GM19099 (cell line): ENCODE measurements around the gene OTOP2.

Source experiments
- POLR2A ChIP-seq: IDR thresholded peaks from 3 replicates; pipeline ENCODE4 v1.6.1; 2011; ENCODE audit warnings: low read depth; ENCODE audit not compliant: insufficient read length; ENCODE audit errors: extremely low read depth

The OTOP2 gene

DNA sequence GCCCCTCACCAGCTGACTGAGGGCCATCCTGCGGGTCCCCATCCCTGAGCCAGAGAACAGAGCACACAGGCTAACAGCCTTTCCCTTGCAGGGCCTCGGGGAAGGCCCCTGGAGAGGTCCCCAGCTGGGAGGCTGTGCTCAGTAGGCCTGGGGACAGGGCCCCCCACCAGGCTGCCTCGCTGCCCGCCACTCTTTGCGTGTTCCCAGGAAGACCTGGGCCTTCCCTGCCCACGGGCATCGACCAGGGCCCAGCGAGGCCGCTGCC, 47.7 kb downstream of the OTOP2 start:
- no peak for TF ChIP-seq POLR2A

- TF ChIP-seq POLR2A, result no peak
Measured at GRCh38 chr17:74972107-74972972, 48.3 kb downstream of the OTOP2 start, which contains the start of gene HID1. TSS of gene HID1 (minus strand) at chr17:74972759. CDS start at chr17:74972656, 103 bp downstream.

DNA sequence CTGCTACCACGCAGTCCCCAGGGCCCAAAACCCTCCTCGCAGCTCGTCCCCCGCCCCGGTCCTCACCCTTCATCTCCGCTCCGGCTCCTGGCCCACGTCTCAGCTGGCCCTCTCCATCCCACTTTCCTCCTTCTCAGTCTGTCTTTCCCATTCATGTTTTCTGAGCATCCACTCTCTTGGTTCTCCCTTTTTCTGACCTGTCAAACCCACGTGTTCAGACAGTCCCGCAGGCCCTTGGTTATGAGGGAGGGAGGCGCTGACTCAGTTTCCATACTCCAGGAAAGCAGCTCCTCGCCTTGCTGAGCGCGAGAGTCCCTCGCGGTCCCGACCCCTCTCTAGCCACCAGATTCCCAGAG, 48.9 kb downstream of the OTOP2 start:
- TF ChIP-seq POLR2A, result no peak

DNA sequence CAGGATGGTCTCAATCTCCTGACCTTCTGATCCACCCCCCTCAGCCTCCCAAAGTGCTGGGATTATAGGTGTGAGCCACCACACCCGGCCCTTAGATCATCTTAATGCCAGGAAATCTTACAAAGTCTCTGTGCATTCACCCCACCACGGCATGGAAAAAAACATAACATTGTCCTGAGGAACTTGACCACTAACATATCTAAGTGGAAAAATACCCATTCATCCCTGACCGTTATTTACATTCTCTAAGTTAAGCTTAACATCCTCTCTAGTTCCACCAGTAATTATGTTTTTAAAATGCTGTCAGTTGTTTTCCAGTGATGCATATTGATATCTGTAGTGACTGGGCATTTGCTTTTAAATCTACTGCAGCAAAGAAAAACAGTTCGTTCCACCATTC, 51.9 kb downstream of the OTOP2 start:
- TF ChIP-seq POLR2A, result no peak

DNA sequence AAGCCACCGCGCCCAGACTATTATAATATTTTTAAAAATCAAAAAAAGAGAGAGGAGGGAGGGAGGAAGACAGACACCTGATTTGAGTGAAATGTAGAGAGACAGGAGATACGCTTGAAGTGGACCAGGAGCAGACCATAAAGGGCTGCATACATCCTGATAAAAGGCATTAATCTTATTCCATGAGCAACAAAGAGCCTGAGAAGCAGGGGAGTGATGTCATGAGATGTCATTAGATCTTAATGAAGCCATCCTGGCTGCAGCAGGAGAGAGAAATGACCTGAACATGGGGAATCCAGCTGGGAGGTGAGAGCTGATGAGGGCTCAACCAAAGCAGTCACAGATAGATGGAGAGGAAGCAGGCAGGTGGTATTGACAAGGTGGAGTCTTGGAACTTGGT, 53.7 kb downstream of the OTOP2 start:
- TF ChIP-seq POLR2A, result no peak

GRCh38 chr17:74978240-74978639, 54.2 kb downstream of the OTOP2 start:
- TF ChIP-seq POLR2A, result no peak

- TF ChIP-seq POLR2A, result no peak
Measured at GRCh38 chr17:74979408-74980146, 55.5 kb downstream of the OTOP2 start.

DNA sequence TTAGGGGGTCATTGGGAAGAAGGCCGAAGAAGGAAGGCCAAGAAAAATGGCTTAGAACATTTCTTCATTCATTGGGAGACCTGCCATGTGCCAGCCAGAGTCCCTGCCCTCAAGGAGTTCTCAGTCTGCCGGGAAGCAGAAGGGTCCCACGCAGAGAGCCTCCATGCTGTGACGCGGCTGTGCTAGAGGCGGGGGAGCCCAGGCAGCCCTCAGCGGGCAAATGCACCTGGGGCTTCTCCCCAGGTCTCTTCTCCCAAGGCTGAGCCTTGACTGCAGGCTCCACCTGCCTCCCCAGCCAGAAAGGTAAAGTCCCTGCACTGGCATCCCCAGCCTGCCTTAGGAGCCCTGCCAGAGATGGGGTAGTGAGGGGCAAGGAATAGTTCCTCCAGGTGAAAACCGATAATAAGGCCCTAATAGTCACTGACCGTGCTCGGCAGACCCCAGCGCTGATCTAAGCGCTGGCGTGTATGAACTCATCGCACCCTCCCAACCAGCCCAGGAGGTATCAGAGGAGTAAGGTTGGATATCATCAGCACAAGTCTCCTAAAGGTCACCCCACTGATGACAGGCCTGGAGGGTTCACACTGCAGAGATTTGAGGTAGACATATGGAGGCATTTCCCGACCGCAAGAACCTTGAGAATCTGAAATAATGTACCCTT, 57.4 kb downstream of the OTOP2 start:
- TF ChIP-seq POLR2A, result no peak

DNA sequence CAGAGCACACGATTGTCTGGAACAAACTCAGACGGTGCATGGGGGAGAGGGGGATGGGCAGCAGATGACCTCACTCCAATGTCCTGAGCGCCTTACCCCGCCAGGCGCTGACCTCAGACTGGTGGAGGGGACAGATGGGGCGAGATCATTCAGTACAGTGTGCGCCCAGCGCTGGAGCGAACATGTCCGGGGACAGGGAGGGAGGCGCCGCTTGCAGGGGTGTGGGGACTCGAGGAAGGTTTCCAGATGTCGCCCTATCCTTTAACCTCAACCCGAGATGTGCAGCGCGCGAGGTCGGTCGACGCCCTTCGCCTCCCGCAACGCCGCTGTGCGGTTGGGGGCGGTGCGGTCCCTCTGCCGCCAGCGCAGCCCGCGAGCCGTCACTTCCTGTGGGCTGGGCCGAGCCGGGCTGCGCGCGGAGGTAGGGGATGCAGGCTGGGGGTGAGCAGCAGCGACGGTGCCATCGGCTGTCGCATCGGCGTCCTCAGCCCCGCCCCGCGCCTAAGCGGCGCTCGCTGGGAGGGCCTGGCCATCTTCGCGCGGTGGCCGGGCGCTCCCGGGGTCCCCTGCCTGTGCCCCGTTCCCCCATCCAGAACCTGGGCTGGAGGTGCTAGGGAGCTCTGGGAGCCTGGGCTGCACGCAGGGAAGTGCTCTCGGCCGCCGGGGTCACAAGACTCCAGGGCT, 58.0 kb downstream of the OTOP2 start:
- peak; percentile 10 for TF ChIP-seq POLR2A
